Measurements from ENCODE around the gene H6PD. TPM values are rescaled to one million over a fixed set of nuclear protein-coding genes. Genes with fewer than 3 reads are reported as not detected.
A peak's percentile ranks its signal among the peaks of the same experiment; 100 is the strongest.
"Not testable (repeated sequence)": the region's sequence is repeated elsewhere in the genome, so short reads cannot be mapped to it uniquely, and the experiment has no call there.

The H6PD gene
- total RNA-seq, 1 donor, result 27.2 TPM

DNA sequence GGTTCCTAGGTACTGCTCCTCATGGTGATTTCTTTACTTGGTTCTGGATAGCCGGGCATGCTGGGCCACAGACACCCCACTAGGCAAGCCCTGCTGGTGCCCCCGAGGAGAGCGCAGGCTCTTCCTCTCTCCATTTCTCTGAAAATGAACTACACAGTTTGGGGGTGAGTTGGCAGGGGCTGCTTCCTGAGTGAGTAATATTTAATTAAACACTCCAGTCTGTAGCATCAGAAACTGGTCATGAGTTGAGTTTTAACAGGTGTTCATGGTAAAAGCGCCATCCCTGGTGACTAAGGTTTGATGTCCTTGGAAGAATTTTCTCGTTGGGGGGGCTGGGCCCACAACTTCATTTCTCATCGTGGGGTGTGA, 59.8 kb downstream of the H6PD start:
- peak overlapping the region; percentile 98 for H3K4me3 ChIP-seq (ENCODE audit: low read depth, low read length)
- TF ChIP-seq, protein P1, sequence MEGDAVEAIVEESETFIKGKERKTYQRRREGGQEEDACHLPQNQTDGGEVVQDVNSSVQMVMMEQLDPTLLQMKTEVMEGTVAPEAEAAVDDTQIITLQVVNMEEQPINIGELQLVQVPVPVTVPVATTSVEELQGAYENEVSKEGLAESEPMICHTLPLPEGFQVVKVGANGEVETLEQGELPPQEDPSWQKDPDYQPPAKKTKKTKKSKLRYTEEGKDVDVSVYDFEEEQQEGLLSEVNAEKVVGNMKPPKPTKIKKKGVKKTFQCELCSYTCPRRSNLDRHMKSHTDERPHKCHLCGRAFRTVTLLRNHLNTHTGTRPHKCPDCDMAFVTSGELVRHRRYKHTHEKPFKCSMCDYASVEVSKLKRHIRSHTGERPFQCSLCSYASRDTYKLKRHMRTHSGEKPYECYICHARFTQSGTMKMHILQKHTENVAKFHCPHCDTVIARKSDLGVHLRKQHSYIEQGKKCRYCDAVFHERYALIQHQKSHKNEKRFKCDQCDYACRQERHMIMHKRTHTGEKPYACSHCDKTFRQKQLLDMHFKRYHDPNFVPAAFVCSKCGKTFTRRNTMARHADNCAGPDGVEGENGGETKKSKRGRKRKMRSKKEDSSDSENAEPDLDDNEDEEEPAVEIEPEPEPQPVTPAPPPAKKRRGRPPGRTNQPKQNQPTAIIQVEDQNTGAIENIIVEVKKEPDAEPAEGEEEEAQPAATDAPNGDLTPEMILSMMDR (IDR thresholded peaks at IDR 0.05; ENCODE audit: insufficient read depth, low read depth, low read length), result no peak
- DNase-seq (ENCODE audit: low read depth), result peak; percentile 72

DNA sequence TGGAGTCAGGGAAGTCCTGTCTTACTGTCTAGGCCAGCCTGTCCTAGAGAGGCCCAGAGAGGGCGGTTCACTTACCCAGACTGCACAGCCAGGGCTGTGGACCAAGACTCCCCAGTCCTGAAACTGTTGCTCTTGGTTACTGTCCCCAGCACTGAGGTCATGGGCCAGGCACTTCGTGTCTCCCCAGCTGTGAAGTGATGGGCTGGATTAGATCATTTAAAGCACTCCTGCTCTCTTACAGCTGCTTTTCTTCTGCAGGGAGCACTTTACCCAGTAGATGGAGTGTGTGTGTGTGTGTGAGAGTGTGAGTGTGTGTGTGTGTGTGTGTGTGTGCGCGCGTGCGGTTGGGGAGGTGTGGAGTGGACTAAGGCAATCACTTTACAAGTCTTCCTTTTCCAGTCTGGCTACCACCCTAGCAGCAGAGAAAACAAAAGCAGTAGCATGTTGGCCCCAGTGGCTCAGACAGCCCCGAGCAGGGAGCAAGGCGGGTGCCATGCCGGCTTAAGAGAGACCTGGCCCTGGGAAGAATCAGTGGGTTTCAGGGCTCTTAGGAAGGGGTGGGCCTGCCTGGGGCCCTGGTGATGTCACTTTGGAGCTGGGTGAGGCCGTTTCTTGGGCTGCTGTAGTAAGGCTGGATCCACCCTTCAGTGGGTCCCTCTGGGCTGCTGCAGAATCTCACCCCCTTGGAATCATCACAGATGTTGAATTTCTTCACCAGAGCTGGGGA, 60.5 kb downstream of the H6PD start:
- H3K4me3 ChIP-seq (ENCODE audit: low read depth, low read length), result peak overlapping the region; percentile 98
- TF ChIP-seq, protein P1 (IDR thresholded peaks at IDR 0.05; ENCODE audit: insufficient read depth, low read depth, low read length), result peak; percentile 48
- peak; percentile 85 for DNase-seq (ENCODE audit: low read depth)

DNA sequence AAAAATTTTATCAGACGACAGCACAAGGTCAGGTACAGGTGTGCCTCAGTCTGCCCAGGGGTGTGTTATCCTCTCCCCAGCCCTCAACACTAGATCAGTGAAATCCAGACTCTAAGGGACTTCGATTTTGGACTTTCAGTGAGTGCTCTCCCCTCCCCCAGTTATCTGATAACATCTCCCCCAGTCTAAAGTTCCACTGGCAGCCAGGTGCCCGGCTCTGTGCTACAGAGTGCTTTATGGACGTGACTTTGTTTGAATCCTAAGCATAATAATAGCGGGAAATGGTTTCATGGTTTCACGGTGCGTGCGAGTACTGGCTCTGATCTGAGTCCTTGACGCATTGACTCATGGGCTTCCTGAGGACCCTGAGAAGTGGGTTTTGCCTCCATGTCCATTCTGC, 61.3 kb downstream of the H6PD start:
- DNase-seq (ENCODE audit: low read depth), result no peak
- H3K4me3 ChIP-seq (ENCODE audit: low read depth, low read length), result no peak overlapping the region
- TF ChIP-seq, protein P1 (IDR thresholded peaks at IDR 0.05; ENCODE audit: insufficient read depth, low read depth, low read length), result no peak

DNA sequence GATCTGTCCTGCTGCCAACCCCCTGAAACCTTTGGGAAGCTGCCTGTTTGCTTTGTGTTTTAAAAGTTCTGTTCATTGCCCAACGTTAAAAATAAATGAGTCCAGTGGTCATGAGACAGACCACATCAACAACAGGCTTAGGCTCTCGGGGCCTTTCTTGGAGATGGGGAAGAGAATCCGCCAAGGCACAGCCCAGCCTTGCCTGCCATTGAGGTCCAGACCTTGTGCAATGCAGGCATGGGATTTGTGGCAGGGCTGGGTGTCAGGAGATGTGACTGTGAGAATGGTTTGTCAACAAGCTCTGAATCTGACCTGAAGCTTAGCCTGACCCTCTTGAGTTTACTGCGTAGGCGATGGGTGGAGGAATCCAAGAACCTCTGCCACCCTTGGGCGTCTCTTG, 62.3 kb downstream of the H6PD start:
- peak; percentile 53 for DNase-seq (ENCODE audit: low read depth)
- H3K4me3 ChIP-seq (ENCODE audit: low read depth, low read length), result no peak overlapping the region
- TF ChIP-seq, protein P1 (IDR thresholded peaks at IDR 0.05; ENCODE audit: insufficient read depth, low read depth, low read length), result no peak

DNA sequence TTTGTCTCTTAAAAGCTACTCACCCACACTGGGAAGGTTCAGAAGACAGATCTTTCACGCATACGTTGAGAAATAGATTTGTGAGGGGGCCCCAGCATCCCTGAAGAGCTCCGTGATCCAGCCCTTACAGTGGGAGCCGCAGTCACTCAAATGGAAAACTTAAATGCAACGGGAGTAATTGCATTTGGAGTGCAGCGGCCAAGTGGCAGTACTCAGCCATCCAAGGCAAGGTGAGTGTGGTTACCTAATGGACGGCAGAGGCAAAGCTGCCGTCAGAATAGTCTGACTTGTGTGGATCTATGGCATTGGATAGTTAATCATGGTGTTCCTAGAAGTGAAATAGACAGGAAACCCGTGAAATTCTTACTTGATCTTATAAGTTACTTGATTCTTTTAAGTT, 63.3 kb downstream of the H6PD start:
- TF ChIP-seq, protein P1 (IDR thresholded peaks at IDR 0.05; ENCODE audit: insufficient read depth, low read depth, low read length), result no peak
- no peak for DNase-seq (ENCODE audit: low read depth)
- H3K4me3 ChIP-seq (ENCODE audit: low read depth, low read length), result no peak overlapping the region

DNA sequence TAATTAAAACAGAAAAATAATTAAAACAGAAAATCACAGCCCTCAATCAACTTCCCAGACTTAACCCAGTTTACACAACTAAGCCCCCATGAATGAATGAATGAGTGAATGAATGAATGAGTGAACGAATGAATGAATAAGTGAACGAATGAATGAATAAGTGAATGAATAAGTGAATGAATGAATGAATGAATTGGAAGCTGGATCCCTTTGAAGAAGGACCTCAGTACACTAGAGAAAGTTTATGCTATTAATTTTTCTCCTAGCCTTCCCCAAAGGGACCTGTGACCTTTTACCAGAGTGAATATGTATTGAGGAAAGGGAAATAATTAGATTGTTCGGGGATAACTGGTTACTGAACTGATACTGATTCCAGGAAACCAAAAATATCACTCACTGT, 63.7 kb downstream of the H6PD start:
- TF ChIP-seq, protein P1 (IDR thresholded peaks at IDR 0.05; ENCODE audit: insufficient read depth, low read depth, low read length), result no peak
- DNase-seq (ENCODE audit: low read depth), result no peak
- H3K4me3 ChIP-seq (ENCODE audit: low read depth, low read length), result no peak overlapping the region

DNA sequence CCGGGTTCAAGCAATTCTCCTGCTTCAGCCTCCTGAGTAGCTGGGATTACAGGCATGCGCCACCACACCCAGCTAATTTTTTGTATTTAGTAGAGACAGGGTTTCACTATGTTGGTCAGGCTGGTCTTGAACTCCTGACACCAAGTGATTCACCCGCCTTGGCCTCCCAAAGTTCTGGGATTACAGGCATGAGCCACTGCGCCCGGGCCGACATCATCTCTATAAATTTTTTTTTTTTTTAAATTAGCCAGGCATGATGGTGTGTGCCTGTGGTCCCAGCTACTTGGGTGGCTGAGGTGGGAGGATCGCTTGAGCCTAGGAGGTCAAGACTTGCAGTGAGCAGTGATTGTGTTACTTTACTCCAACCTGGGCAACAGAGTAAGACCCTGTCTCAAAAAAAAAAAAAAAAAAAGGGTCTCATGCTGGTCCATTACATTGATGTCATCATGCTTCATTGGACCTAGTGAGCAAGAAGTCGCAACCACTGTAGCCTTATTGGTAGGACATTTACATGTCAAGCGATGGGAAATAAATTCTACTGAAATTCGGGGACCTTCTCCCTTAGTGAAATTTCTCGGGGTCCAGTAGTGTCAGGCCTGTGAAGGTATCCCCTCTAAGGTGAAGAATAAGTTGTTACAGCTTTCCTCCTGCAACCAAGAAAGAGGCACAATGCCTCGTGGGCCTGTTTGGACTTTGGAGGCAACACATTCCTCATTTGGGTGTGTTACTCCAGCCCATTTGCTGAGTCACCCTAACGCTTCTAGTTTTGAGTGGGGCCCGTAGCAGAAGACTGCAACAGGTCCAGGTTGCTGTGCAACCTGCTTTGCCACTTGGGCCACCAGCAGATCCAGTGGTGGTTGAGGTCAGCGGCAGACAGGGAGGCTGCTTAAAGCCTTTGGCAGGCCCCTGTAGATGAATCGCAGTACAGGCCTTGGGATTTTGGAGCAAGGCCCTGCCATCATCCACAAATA, 65.3 kb downstream of the H6PD start:
- DNase-seq (ENCODE audit: low read depth), result peak; percentile 74

More for the DNA sequence above, 65.3 kb downstream of the H6PD start:
- H3K4me3 ChIP-seq (ENCODE audit: low read depth, low read length), result not testable (repeated sequence)

Data from fibroblast of villous mesenchyme (primary cell).